GM19328 (cell line): ENCODE data around the gene RAB39B.
"Not testable (repeated sequence)": the region's sequence is repeated elsewhere in the genome, so short reads cannot be mapped to it uniquely, and the experiment has no call there.

Experiments
- ATAC-seq: cut with Tn5 transposase; IDR thresholded peaks from one replicate; pipeline ENCODE4 v1.9.1; 2021; ENCODE audit warnings: mild to moderate bottlenecking, moderate library complexity; ENCODE audit not compliant: unreplicated experiment

RAB39B gene, protein sequence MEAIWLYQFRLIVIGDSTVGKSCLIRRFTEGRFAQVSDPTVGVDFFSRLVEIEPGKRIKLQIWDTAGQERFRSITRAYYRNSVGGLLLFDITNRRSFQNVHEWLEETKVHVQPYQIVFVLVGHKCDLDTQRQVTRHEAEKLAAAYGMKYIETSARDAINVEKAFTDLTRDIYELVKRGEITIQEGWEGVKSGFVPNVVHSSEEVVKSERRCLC

DNA sequence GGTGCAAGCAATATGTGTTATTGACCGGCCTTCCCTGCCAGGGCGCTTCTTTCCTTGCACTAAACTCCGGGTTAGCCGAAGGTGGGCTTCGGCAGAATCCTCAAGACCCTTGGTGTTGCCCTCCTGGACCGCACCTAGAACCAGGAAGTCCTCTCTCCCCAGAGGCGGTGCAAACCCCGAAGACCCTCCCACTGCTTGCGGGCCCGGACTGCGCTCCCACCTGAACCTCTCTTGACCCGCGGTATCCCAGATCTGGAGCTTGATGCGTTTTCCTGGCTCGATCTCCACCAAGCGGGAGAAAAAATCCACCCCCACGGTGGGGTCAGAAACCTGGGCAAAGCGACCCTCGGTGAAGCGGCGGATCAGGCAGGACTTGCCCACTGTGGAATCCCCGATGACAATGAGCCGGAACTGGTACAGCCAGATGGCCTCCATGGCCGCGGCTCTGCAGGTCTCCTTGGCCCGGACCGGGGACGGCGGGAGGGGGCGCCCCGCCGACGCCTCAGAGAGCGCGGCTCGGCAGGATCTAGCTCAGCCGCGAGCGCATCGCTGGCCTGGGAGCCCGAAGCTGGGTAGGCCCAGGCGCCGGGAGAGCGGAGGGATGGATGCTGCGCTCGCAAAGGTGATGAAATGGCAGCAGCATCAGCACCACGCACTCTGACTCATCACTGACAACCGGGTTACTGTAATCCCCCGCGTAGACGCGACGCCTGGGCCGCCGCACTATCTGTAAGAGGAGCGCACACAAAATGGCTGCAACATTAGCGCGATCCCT, at the start of gene RAB39B:
RAB39B (minus strand) TSS at position 638 of the 775 bp plus-strand sequence; CDS start at position 435, 203 bp downstream.
- ATAC-seq, result peak; percentile 91

DNA sequence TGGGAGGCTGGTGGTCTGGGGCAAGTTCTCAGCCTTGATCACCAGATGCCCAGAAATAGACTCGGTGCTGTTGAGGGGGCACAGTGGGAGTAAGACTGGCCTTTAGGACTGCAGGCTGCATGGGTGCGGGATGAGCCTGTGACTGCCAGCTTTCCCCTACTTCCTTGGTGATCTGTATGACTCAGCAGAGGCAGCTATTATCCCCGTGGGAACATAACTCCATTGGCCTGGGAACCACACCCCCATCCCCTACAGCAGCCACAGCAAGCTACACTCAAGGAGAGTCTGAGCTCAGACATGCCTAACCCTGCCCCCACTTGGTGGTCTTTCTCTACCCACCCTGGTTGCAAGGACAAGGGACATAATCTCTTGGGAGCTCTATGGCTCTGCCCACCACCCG, 49.5 kb upstream of the RAB39B start:
- no peak for ATAC-seq

DNA sequence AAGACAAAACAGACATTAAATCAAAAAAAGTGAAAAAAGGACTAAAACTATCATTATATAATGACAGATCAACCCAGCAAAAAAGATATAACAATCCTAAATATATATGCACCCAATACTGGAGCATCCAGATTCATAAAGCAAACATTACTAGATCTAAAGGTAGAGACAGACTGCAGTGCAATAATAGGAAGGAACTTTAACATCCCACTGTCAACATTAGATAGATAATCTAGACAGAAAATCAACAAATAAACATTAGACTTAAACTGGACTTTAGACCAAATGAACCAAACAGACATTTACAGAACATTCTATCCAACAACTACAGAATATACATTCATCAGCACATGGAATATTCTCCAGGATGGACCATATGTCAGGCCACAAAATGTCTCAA, 29.5 kb upstream of the RAB39B start:
- ATAC-seq, result no peak

GRCh38 chrX:155279873-155280272, 15.6 kb upstream of the RAB39B start:
- ATAC-seq, result no peak

DNA sequence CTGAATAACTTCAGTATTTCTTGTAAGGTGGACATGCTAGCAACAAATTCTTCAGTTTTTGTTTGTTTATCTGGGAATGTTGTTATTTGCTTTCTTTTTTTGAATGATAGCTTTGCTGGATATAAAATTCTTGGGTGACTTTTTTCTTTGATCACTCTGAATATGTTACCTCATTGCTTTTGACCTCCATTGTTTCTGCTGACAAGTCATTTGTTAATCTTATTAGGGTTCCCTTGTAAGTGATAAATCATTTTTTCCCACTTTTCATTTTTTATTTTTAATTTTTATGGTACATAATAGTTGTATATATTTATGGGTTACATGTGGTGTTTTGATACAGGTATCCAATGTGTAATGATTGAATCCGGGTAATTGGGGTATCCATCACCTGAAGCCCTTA, 6.7 kb upstream of the RAB39B start:
- no peak for ATAC-seq

DNA sequence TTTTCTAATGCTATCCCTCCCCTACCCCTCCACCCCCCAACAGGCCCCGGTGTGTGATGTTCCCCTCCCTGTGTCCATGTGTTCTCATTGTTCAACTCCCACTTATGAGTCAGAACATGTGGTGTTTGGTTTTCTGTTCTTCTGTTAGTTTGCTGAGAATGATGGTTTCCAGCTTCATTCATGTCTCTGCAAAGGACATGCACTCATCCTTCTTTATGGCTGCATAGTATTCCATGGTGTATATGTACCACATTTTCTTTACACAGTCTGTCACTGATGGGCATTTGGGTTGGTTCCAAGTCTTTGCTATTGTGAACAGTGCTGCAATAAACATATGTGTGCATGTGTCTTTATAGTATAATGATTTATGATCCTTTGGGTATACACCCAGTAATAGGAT, 3.7 kb upstream of the RAB39B start:
- ATAC-seq, result not testable (repeated sequence)

- ATAC-seq, result no peak
Measured at GRCh38 chrX:155266439-155266838, 2.1 kb upstream of the RAB39B start.

- no peak for ATAC-seq
Measured at GRCh38 chrX:155262970-155263754, 1.1 kb downstream of the RAB39B start.

DNA sequence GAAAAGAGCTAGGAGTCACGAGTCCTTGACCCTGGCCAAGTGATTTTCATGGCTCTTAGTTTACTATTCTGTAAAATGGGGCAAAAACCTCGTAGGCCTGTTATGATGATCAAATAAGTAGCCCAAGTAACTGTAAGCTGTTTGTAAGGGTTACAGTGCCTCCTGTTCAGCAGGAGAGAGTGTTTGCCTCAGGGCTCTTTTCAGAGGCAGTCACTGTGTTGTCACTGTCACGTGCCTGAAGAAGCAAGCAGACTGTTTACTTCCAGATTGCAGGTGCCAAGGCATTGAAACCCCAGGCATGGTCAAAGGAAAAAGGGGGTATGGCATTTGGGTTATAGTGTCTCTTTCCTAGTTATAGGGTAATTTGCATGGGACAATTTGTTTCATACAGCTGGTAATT, 4.5 kb downstream of the RAB39B start:
- ATAC-seq, result no peak

GRCh38 chrX:155251391-155251790, 12.9 kb downstream of the RAB39B start:
- ATAC-seq, result no peak

DNA sequence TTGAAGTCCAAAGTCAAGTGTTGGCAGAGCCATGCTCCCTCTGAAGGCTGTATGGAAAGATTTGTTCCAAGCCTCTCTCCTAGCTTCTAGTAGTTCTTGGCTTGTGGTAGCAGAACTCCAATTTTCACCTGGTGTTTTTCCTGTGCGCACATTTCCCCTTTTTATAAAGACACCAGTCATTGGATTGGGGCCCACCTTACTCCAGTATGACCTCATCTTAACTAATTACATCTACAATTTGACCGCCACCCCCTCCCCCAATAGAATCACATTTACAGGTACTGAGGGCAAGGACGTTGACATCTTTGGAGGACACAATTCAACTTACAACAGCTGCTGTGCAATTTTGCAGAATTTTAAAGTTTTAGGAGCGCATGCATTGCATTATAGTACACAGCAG, 16.8 kb downstream of the RAB39B start:
- no peak for ATAC-seq

DNA sequence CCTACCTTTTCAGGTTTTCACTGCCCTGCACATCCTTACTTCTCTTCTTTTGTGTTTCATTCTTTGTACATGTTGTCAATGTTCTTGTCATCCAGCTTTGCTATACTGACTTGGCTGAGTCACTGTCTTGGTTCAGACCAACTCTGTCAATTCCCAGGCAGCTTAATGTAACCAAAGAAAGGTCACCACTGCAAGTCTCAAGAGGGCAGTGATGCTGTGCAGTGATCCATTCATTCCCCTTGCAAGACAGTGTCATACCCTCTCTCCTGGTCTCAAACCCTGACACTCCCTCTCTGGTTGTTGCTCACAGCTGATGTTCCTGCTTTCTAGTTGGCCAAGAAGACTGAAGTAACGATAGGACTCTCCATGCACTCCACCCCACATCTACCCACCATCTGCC, 17.5 kb downstream of the RAB39B start:
- ATAC-seq, result no peak

DNA sequence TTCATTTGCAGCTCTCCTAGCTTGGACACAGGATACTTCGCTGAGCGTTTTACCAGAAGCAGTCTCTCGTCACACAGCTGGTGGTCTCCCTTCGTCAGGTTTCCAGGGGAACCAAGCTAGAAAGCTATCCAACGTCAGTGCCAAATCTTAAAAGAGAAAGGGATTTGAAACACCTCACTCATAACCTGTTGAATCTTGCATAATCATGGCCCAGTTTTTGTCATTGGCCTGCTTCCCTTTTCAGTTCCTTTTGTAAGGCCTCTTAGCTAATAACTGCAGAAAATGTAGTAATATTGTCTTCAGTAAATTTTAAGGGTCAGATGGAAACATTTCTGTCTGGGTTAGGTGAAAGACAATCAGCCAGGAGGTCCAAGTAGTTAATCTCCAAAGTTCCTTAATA, 22.0 kb downstream of the RAB39B start:
- no peak for ATAC-seq

GRCh38 chrX:155237719-155238118, 26.6 kb downstream of the RAB39B start:
- no peak for ATAC-seq

- no peak for ATAC-seq
Measured at GRCh38 chrX:155235891-155236290, 28.4 kb downstream of the RAB39B start.

DNA sequence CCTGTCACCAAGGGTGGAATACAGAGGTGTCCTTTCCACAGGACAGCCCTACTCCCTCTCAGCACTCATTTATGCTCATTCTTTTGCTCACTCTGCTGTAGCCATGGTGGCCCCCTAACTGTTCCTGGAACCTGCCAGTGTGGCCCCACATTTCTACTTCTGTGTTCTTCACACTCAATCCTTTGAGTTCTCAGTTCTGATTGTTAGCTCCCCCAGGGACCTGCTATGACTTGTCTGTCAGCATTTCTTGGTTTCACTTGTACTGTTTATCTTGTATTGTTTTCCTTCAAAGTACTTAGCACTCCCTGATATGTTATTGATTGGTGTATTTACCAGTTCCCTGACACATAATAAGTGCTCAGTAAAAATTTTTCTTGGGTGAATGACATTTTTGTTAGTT, 33.1 kb downstream of the RAB39B start:
- ATAC-seq, result no peak

DNA sequence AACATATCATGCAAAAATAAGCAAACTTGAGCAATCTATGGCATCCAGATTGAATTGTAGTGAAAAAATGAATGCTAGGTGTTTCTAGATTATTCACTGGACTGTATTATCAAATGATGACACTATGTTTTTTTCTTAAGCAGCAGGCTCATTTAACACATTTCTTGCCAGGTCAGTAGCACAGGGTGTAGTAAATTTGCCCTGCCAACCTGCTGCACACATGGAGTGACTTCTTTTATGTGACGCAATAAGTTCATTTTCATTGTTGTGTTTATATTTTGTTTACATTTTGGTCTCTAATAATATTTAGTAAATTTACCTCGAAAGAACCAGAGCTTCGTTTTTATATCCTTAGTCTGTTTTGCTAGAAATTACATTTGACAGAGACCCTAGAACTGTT, 38.5 kb downstream of the RAB39B start:
- no peak for ATAC-seq

- not testable (repeated sequence) for ATAC-seq
Measured at GRCh38 chrX:155223746-155224145, 40.5 kb downstream of the RAB39B start.

DNA sequence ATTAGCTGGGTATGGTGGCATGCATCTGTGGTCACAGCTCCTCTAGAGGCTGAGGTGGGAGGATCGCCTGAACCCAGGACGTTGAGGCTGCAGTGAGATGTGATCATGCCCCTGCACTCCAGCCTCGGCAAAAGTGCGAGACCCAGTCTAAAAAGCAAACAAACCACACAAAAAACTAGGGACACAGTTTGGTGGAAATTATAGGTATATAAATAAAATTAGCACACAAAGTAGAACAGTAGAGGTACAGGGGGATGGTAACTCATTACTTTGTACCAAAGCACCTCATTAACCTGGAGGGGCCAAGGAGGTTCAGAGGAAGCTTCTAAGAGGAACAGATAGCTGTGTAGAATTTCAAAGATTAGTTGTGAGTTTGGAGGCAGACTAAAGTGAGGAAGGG, 42.9 kb downstream of the RAB39B start:
- no peak for ATAC-seq

DNA sequence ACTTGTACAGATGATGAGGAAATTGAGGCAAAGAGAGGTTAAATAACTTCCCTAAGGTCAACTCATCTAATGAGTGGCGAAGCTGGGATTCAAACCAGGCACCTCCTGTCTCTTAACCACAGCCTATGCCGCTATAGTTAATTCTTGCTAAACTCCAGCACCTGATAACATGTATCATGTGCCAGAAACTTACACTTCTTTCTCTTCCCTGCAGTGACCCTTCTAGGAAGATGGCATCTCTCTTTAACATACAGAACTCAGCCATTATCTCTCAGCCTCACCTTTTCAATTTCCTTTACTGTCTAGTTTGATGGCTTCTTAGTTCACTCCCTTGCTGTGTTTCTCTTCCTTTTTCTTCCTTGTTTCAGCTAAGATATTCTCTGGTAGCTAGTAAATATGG, 45.5 kb downstream of the RAB39B start:
- ATAC-seq, result no peak

DNA sequence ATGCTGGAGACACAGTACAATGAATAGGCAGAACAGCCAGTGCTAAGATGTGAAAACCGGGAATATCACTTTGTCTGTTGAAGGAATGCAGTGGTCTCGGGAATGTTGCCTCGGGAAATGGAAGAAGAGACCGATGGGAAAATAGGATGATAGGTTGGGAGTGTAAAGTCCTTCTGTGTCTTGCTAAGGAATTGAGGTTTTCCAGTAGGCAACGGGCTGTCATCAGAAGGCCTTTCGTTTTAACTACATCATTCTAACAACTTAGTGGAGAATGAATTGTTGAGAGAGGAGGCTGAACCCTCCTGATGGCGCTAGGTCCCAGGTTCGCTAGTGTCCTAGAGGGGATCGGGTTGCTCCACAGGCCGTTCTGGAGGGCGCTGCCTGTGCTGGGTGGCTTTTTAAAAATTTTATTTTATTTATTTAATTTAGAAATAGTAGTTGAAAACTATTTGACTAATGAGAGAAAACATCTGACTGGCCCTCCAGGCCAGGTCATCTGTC, 47.3 kb downstream of the RAB39B start:
- ATAC-seq, result no peak
